Endodermal cell (in vitro differentiated cells): Measurements from ENCODE around the gene FAF2. TPM values are rescaled to one million over a fixed set of nuclear protein-coding genes. Genes with fewer than 3 reads are reported as not detected.
"Not testable (repeated sequence)": the region's sequence is repeated elsewhere in the genome, so short reads cannot be mapped to it uniquely, and the experiment has no call there.

Experiments used
- DNase-seq: peaks from one replicate; pipeline ENCODE4 v3.0.0-alpha.2; 2017
- H3K27ac ChIP-seq: 2 replicates; pipeline ENCODE4 v1.5.1; 2013; ENCODE audit warnings: mild to moderate bottlenecking, low read depth, low read length, moderate library complexity
- H3K27me3 ChIP-seq: 2 replicates; pipeline ENCODE4 v1.6.1; 2013; ENCODE audit warnings: mild to moderate bottlenecking, low read length, moderate library complexity; ENCODE audit not compliant: insufficient read depth, control insufficient read depth, poor library complexity, severe bottlenecking
- H3K36me3 ChIP-seq: 2 replicates; pipeline ENCODE4 v1.7.0; 2013; ENCODE audit warnings: mild to moderate bottlenecking, low read length, moderate library complexity; ENCODE audit not compliant: control insufficient read depth, insufficient read depth
- H3K4me1 ChIP-seq: one replicate; pipeline ENCODE4 v1.7.0; 2013; ENCODE audit warnings: low read length; ENCODE audit not compliant: control insufficient read depth, insufficient read depth
- H3K4me3 ChIP-seq: 2 replicates; pipeline ENCODE4 v1.5.1; 2013; ENCODE audit warnings: mild to moderate bottlenecking, low read length, moderate library complexity
- H3K9ac ChIP-seq: 2 replicates; pipeline ENCODE4 v1.6.1; 2013; ENCODE audit warnings: mild to moderate bottlenecking, low read length, moderate library complexity; ENCODE audit not compliant: poor library complexity, severe bottlenecking; ENCODE audit errors: extremely low read depth
- H3K9me3 ChIP-seq: 2 replicates; pipeline ENCODE4 v1.6.1; 2013; ENCODE audit warnings: mild to moderate bottlenecking, low read length, moderate library complexity; ENCODE audit not compliant: control insufficient read depth
- H3K27ac Mint-ChIP-seq: 2 replicates; pipeline ENCODE4 v1.8.0; 2020; ENCODE audit warnings: mixed read lengths
- H3K27me3 Mint-ChIP-seq: 2 replicates; pipeline ENCODE4 v1.8.0; 2021; ENCODE audit warnings: mild to moderate bottlenecking, mixed read lengths; ENCODE audit not compliant: insufficient read depth
- H3K36me3 Mint-ChIP-seq: 2 replicates; pipeline ENCODE4 v1.8.0; 2020; ENCODE audit warnings: low read depth, mixed read lengths
- H3K4me1 Mint-ChIP-seq: 2 replicates; pipeline ENCODE4 v1.8.0; 2020; ENCODE audit warnings: mixed read lengths
- H3K4me3 Mint-ChIP-seq: 2 replicates; pipeline ENCODE4 v1.8.0; 2020; ENCODE audit warnings: mild to moderate bottlenecking, moderate library complexity, mixed read lengths
- H3K9me3 Mint-ChIP-seq: 2 replicates; pipeline ENCODE4 v1.8.0; 2020; ENCODE audit warnings: mild to moderate bottlenecking, mixed read lengths
- CTCF ChIP-seq: fragments of 200-600 bp; sonication (generic); conservative IDR thresholded peaks from 2 replicates; pipeline ENCODE4 v1.5.0; 2021; ENCODE audit warnings: antibody characterized with exemption, mild to moderate bottlenecking
- WGBS, 2 experiments: methylation state at CpG; one replicate each; pipeline versions ENCODE4 v1.1.5 to v1.1.7; 2013; ENCODE audit warnings: missing lambda C conversion rate in 2 of 2, mixed read lengths in 1 of 2; ENCODE audit not compliant: insufficient coverage in 1 of 2, insufficient read length in 1 of 2; 5-methylcytosine and 5-hydroxymethylcytosine counted together
- total RNA-seq, 2 donors: library from RNA; stranded (reverse); fragmentation: NEBNext Ultra II Directional in 1 of 2; extraction: Animal tissue kit (Norgen Biotek cat#: 25700) in 1 of 2; gene quantifications; 2 replicates in 1 of 2; 3 replicates in 1 of 2; pipeline ENCODE4 v1.2.1, GENCODE V29; 2021

FAF2 gene
- total RNA-seq, 2 donors from 2014 or later: 42.9 to 53.0 TPM

- Histone ChIP-seq H3K4me3 (no peak overlapping the region), H3K4me1 (no peaks in the 10 kb centered on the region), H3K9me3 (no peaks in the 10 kb centered on the region), H3K36me3 (peaks cover 73% of the 10 kb centered on the region), H3K9ac (no peak overlapping the region), H3K27me3 (no peaks in the 10 kb centered on the region), H3K27ac (no peak overlapping the region)
- Mint-ChIP-seq H3K9me3 (no peaks in the 10 kb centered on the region), H3K27ac (no peak overlapping the region), H3K4me3 (no peak overlapping the region), H3K27me3 (no peaks in the 10 kb centered on the region), H3K36me3 (peaks cover 11% of the 10 kb centered on the region), H3K4me1 (peaks cover 2% of the 10 kb centered on the region)
- no peak for DNase-seq
- WGBS, 2 experiments: 94% methylated on average over 4 to 6 of the region's 6 CpGs
- no peak for TF ChIP-seq CTCF
Observed at GRCh38 chr5:176407456-176408251, 40.5 kb upstream of the FAF2 start.

DNA sequence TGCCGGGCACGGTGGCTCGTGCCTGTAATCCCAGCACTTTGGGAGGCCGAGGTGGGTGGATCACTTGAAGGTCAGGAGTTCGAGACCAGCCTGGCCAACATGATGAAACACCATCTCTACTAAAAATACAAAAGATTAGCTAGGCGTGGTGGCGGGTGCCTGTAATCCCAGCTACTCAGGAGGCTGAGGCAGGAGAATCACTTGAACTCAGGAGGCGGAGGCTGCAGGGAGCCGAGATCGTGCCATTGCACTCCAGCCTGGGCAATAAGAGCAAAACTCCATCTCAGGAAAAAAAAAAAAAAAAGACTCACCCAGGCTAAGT lies 40.0 kb upstream of the FAF2 start:
- not testable (repeated sequence) for H3K27me3 ChIP-seq, H3K4me3 Mint-ChIP-seq, H3K4me3 ChIP-seq, H3K9me3 ChIP-seq, H3K4me1 ChIP-seq, H3K27me3 Mint-ChIP-seq, H3K9me3 Mint-ChIP-seq, H3K36me3 Mint-ChIP-seq, H3K4me1 Mint-ChIP-seq, H3K27ac ChIP-seq, DNase-seq, H3K27ac Mint-ChIP-seq, H3K9ac ChIP-seq
- 92% methylated on average over 10 of the region's 10 CpGs; no CpG with 5 or more reads in 1 of the 2 experiments for WGBS, 2 experiments
- H3K36me3 ChIP-seq: peaks cover 79% of the 10 kb centered on the region

DNA sequence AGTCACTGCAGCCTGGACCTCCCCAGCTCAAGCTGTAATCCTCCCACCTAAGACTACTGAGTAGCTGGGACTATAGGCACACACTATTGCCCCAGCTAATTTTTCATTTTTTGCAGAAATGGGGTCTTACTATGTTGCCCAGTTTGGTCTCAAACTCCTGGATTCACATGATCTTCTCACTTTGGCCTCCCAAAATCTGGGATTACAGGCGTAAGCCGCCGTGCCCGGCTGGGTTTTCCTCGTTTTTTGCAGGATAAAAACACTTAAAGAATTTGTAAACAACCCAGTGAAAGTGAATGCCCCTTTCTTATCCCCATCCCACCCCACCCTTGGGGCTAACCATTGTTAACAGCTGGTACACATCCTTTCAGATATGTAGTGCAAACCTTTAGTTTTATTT lies 39.6 kb upstream of the FAF2 start:
- WGBS, 2 experiments: 94 to 95% methylated on average over 3 to 5 of the region's 5 CpGs
- no peak overlapping the region for H3K27ac ChIP-seq
- no peak overlapping the region for H3K9ac ChIP-seq
- Mint-ChIP-seq H3K27me3 (no peaks in the 10 kb centered on the region), H3K36me3 (peaks cover 10% of the 10 kb centered on the region), H3K9me3 (no peaks in the 10 kb centered on the region), H3K4me1 (peaks cover 2% of the 10 kb centered on the region), H3K27ac (no peak overlapping the region), H3K4me3 (no peak overlapping the region)
- peaks cover 79% of the 10 kb centered on the region for H3K36me3 ChIP-seq
- no peaks in the 10 kb centered on the region for H3K4me1 ChIP-seq
- H3K9me3 ChIP-seq: no peaks in the 10 kb centered on the region
- H3K27me3 ChIP-seq: no peaks in the 10 kb centered on the region
- DNase-seq: no peak
- no peak for TF ChIP-seq CTCF
- H3K4me3 ChIP-seq: no peak overlapping the region

DNA sequence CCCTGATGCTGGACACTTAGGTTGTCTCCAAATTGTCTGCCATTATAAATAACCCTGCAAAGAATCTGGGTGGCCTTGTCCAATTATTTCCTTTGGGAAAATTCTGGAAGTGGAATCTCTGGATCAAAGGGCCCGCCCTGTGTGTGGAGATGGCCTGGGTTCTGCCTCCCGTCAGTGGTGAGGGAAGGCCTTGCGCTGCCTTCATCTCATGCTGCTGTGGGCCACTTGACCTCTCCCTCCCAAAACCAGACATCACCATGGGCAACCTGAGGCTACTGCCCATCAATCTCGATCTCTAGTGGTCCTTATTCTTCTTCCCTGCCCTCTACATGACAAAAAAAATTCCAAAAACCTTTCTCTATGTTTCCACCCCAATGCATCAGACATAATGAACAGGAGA lies 38.4 kb upstream of the FAF2 start:
- no peaks in the 10 kb centered on the region for H3K27me3 Mint-ChIP-seq
- H3K27ac Mint-ChIP-seq: no peak overlapping the region
- H3K9me3 ChIP-seq: no peaks in the 10 kb centered on the region
- H3K27me3 ChIP-seq: no peaks in the 10 kb centered on the region
- H3K36me3 Mint-ChIP-seq: peaks cover 10% of the 10 kb centered on the region
- H3K4me1 Mint-ChIP-seq: peaks cover 2% of the 10 kb centered on the region
- no peak overlapping the region for H3K27ac ChIP-seq
- WGBS, 2 experiments: 89 to 96% methylated on average over 4 of the region's 4 CpGs
- no peak overlapping the region for H3K9ac ChIP-seq
- no peak for DNase-seq
- H3K4me3 Mint-ChIP-seq: no peak overlapping the region
- peaks cover 71% of the 10 kb centered on the region for H3K36me3 ChIP-seq
- H3K9me3 Mint-ChIP-seq: no peaks in the 10 kb centered on the region
- no peaks in the 10 kb centered on the region for H3K4me1 ChIP-seq
- no peak for TF ChIP-seq CTCF
- H3K4me3 ChIP-seq: no peak overlapping the region
